SU-DHL-6 (cell line): ENCODE measurements around the gene SCD.

ENCODE experiments used
- EZH2phosphoT487 ChIP-seq: fragments of 200-600 bp; sonication (generic), shearing (Covaris generic); conservative IDR thresholded peaks from 2 replicates; pipeline ENCODE4 v1.6.1; 2018; ENCODE audit warnings: mild to moderate bottlenecking, antibody characterized with exemption, low read length, moderate library complexity, mixed read lengths
- TF ChIP-seq, protein P1 (sequence below): fragments of 200-600 bp; sonication (generic); IDR thresholded peaks from one replicate; pipeline ENCODE4 v1.5.1; 2017; ENCODE audit warnings: antibody characterized with exemption, mild to moderate bottlenecking, low read length, moderate library complexity; ENCODE audit not compliant: insufficient read depth, poor library complexity, severe bottlenecking

DNA sequence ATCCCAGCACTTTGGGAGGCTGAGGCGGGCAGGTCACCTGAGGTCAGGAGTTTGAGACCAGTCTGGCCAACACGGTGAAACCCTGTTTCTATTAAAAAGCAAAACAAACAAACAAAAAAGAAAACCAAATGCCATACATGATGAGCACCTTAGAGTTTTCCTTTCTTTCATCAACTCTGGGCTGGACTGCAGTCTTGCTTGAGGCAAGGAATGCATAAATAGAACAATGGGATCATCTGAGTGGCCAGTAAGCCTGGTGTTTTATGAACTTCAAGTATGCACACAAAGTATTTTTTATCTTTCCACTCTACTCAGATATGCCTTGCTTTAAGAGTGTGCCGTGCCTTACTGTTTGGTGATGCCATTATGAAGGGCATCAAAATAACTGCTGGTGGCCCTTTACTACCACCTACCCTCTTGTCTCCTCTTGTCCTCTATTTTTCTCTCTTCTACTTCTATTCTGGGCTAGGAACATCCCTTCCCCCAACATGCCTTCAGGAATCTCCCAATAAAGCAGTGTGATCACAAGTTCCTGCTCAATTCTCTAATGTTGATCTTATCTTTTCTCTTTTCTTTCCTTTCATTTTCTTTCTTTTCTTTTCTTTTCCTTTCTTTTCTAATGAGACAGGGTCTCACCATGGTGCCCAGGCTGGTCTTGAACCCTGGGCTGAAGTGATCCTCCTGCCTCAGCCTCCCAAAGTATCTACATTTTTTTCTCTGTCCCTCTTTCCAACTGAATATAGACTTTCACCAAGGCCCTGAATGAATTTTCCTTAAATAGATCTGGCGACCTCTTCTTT lies 10.2 kb downstream of the SCD start:
- TF ChIP-seq, protein P1, sequence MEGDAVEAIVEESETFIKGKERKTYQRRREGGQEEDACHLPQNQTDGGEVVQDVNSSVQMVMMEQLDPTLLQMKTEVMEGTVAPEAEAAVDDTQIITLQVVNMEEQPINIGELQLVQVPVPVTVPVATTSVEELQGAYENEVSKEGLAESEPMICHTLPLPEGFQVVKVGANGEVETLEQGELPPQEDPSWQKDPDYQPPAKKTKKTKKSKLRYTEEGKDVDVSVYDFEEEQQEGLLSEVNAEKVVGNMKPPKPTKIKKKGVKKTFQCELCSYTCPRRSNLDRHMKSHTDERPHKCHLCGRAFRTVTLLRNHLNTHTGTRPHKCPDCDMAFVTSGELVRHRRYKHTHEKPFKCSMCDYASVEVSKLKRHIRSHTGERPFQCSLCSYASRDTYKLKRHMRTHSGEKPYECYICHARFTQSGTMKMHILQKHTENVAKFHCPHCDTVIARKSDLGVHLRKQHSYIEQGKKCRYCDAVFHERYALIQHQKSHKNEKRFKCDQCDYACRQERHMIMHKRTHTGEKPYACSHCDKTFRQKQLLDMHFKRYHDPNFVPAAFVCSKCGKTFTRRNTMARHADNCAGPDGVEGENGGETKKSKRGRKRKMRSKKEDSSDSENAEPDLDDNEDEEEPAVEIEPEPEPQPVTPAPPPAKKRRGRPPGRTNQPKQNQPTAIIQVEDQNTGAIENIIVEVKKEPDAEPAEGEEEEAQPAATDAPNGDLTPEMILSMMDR, result no peak
- TF ChIP-seq EZH2phosphoT487, result no peak
